ENCODE results near the gene PIH1D1.
"Not testable (repeated sequence)": the region's sequence is repeated elsewhere in the genome, so short reads cannot be mapped to it uniquely, and the experiment has no call there.

The PIH1D1 gene

DNA sequence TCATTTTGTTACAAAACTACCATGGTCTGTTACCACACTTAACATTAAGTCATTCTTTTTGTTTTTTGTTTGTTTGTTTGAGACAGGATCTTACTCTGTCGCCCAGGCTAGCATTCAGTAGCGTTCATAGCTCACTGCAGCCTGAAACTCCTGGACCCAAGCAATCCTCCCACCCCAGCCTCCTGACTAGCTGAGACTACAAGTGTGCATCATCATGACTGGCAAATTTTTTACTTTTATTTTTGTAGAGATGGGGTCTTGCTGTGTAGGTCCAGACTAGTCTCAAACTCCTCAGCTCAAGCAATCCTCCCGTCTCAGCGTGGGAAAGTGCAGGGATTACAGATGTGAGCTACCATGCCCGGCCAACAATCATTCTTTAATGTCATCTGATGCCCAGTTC lies 4.7 kb upstream of the PIH1D1 start:
- DNase-seq (ENCODE audit: low spot score) = no peak
- no peak for FAIRE-seq

GRCh38 chr19:49455773-49456172 lies 4.2 kb upstream of the PIH1D1 start:
- no peak for FAIRE-seq
- no peak for DNase-seq (ENCODE audit: low spot score)

- FAIRE-seq (no peak), DNase-seq (ENCODE audit: low spot score) (no peak)
Observed at GRCh38 chr19:49453757-49454240, 2.2 kb upstream of the PIH1D1 start.

DNA sequence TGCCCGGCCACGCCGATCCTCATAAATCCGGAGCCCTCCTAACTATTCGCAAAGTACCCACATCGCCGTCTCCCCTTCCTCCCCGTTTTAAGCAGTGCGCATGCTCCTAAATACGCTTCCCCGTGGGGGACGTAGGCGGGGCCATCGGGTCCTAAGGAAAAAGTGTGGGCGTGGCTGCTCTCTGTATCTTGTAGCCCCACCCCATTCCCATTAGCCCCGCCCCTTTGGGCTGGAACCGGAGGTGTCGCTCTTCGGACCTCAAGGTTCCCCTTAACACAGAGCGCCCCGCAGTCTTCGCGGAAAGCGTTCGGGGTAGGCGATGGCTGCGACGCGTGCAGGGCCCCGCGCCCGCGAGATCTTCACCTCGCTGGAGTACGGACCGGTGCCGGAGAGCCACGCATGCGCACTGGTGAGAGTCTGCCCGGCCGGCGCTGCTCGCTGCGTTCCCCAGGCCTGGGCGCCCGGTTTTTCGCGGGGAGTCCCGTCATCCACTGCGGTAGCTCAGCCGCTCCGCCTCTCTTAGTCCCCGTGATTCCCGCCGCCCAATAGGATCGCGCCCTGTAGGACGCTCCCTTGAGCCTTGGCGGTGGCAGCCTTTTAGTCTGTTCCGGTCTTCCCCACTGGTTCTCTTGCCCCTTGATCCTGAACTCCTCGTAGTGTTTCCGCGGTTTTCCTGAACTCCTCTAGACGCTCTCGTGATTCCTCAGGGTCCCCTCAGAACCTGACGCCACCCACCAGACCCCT lies 1.6 kb upstream of the PIH1D1 start, which contains the start of gene ALDH16A1:
Gene ALDH16A1 (plus strand): TSS at position 213 of the 744 bp plus-strand sequence. CDS start 107 bp downstream, at position 320.
- DNase-seq (ENCODE audit: low spot score) (peak; percentile 97), FAIRE-seq (no peak)

DNA sequence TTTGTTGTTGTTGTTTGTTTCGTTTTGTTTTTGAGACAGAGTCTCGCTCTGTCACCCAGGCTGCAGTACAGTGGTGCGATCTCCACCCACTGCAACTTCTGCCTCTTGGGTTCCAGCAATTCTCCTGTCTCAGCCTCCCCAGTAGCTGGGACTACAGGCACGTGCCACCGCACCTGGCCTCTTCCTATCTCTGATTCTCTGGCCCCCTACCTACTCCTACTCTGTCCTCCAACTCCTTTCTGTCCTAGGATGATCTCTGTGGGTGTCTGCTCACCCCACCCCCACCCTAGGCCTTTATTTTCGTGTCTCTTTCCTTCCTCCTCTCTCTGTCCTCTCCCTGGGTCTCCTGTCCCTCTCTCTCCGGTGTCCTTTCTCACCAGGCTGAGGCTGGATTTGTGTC lies 1.2 kb downstream of the PIH1D1 start:
- no peak for DNase-seq (ENCODE audit: low spot score)
- FAIRE-seq = no peak

DNA sequence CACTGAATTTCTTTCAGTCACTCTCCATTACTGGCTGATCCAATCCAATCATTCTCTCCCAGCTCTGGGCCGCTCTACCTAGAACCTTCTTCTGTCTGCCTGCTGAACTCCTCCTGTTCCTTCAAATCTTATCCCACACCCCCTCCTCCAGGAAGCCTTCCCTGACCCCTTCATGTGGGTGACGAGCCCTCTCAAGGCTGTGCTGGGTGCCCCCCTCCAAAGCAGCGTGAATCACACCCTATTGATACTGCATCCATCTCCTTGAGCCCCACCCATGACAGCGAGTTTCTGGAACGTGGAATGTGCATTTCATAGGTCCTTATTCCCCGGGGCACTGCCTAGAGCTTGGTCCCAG lies 3.2 kb downstream of the PIH1D1 start:
- FAIRE-seq (no peak), DNase-seq (ENCODE audit: low spot score) (no peak)

DNA sequence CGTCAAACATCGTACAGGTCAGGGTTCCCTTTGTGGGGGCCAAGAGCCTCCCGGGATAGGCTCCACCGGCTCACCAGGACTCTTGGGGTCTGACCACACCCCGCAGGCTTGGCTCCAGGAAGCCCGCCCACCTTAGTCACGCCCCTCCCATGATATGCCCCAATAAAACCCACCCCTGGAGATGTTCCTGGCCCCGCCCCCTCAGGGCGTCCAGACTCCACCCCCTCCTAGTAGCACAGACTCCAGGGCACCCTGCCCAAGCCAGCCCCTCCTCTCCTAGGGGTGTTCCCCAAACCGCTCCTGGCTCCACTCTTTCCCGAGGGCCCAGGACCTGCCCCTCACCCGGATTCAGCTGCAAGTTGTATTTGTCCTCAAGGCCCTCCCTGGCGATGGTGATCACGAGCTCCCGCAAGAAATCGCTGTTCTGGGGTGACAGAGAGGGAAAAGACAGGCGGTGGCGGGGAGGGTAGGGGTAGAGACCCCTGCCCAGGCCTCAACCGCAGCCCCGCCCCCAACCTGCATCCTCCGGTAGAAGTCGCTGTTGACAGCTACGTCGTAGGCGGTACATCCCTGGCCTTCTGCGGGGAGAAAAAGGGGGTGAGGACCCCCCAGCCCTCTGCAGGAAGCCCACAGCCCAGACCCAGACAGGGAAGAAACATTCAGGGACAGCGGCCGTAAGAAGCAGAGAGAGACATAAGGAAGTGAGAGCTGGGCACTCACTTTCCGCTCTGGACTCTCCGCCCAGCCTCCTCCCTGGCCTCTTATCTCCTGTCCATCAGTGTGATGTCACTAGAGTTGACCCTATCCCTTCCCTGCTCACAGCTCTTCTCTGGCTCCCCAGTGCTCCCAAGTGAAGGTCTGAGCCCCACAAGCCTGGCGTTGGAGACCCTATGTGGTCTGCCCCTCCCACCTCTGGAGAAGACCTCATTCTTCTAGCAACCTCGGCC lies 3.9 kb downstream of the PIH1D1 start:
- FAIRE-seq = no peak
- DNase-seq (ENCODE audit: low spot score) = no peak

- no peak for DNase-seq (ENCODE audit: low spot score)
- FAIRE-seq = no peak
Observed at GRCh38 chr19:49445997-49446396, 5.6 kb downstream of the PIH1D1 start.

GRCh38 chr19:49444100-49444700 lies 7.4 kb downstream of the PIH1D1 start:
- DNase-seq (ENCODE audit: low spot score); FAIRE-seq: not testable (repeated sequence)

GRCh38 chr19:49443366-49444099 lies 8.1 kb downstream of the PIH1D1 start:
- FAIRE-seq (peak; percentile 72), DNase-seq (ENCODE audit: low spot score) (peak; percentile 87)

- DNase-seq (ENCODE audit: low spot score) = peak; percentile 95
- FAIRE-seq = peak; percentile 92
Observed at GRCh38 chr19:49442771-49443365, 8.7 kb downstream of the PIH1D1 start.

DNA sequence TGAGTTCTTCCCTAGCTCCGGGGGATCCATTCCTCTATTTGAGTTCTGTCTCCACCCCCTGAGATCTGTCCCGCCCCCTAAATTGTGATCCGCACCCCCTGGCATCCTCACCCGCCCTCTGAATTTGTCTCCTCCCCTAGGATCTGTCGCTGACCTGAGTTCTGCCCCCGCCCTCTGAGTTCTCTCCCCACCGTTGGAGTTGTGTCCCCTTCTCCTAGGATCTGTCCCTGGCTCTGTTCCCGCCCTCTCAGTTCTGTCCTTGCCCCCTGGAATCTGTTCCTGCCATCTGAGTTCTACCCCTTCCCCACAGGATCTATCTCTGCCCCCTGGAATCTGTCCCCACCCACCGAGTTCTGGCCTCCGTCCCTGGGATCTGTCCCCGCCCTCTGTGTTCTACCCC lies 9.3 kb downstream of the PIH1D1 start:
- DNase-seq (ENCODE audit: low spot score) (peak; percentile 74), FAIRE-seq (no peak)

- DNase-seq (ENCODE audit: low spot score) (no peak), FAIRE-seq (no peak)
Observed at GRCh38 chr19:49441960-49442350, 9.7 kb downstream of the PIH1D1 start.

DNA sequence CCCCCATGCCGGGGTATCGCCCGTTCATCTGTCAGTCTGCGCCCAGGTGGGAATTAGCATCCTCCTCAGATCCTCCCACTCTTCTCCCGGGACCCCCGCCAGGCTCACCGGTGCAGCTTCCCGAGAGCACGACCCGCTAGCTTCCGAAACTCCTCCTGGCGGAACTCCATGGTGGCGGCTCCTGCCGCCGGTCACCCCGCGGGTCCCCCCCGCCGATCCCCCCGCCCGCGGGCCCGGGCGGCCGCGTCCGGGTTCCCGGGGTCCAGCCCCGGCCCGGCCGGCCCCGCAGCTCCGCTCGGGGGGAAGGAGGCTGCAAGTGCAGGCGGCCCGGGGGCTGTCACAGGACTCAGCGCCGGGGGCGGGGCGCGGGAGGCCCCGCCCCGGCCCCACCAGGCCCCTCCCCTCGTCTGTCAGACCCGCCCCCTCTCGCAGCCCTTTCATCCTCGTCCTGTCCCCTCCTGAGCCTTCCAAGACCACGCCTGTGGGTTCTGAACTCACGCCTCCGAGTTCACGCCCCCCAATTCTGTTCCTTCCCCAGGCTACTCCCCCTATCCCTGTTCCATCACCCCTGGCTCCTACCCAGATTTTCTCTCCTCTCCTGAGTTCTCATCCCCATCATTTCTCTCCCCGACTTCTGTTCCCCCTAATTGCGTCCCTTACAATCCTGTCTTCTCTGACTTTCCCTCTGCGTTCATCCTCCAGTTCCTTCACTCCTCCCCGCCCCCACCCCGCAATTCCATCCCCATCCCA lies 10.2 kb downstream of the PIH1D1 start, which contains the start of gene SLC17A7:
Gene SLC17A7 (minus strand): TSS at position 318 of the 750 bp plus-strand sequence. CDS start 148 bp downstream, at position 170.
- DNase-seq (ENCODE audit: low spot score) (peak; percentile 87), FAIRE-seq (no peak)

DNA sequence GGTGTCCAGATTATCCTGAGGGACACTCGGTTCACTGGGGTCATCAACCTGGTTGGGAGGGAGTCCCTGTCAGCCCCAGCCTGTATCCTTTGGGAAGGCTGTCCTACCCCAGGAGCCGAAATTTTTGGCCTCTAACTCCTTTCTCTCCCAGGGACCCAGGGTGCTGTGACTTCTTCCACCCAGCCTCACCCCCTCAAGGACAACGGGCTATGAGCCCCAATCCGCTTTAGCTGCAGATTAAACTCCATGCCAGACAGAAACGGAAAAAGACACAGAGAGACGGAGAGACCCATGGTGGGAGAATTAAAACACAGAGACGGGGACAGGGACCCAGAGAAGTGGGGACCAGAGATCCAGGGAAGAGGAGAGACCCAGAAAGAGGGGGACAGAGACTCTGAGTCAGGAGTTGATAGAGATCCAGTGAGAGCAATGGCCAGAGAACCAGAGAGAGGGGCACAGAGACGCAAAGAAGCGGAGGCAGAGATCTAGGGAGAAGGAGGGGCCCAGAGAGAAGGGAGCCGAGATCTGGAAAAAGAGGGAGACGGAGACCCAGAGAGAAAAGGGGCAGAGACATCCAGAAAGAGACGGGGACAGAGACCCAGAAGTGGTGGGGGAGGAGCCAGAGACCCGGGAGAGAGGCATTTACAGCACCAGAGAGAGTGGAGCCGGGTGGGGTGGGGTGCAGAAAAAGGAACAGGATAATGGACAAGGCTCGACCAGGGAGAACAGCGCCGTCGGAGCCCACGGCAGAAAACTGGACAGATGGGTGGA lies 11.0 kb downstream of the PIH1D1 start:
- FAIRE-seq (no peak), DNase-seq (ENCODE audit: low spot score) (no peak)

DNA sequence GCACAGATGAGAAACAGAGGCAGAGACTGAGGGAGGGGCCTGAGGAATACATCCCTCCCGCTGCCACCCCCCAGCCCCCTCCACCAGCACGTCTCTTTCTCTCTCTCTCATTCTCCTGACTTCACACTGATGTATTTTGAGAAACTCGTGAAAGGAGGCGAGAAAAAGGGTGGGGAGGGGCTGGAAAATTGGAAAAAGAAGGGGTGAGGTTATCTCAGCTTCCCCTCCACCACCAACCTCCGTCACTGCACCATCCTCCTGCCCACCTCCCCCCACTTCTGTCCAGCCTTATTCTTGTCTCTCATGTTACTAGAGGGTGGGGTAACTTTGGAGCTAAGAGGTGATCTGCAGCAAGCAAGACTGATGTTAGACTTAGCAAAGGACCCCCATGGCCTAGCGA lies 11.8 kb downstream of the PIH1D1 start:
- DNase-seq (ENCODE audit: low spot score) (no peak), FAIRE-seq (no peak)

DNA sequence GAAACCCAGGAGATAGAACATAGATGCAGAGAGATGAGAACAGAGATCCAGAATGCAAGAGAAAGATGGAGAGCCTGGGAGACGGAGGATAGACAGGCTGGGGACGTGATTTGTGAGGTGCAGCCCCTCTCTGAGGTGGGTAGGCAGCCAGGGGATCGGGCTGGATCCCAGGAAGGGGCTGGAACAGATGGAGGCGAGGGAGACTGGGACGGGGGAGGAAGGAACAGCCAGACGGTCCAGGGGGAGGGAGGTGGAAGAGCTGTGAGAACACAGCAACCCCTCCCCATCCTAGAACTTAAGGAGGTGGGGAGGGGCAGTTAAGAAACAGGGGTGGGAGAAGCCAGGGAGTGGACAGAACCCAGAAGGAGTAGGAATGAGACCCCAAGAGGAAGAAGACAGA lies 13.4 kb downstream of the PIH1D1 start:
- DNase-seq (ENCODE audit: low spot score) (no peak), FAIRE-seq (no peak)

GRCh38 chr19:49437231-49437630 lies 14.4 kb downstream of the PIH1D1 start:
- FAIRE-seq = no peak

DNA sequence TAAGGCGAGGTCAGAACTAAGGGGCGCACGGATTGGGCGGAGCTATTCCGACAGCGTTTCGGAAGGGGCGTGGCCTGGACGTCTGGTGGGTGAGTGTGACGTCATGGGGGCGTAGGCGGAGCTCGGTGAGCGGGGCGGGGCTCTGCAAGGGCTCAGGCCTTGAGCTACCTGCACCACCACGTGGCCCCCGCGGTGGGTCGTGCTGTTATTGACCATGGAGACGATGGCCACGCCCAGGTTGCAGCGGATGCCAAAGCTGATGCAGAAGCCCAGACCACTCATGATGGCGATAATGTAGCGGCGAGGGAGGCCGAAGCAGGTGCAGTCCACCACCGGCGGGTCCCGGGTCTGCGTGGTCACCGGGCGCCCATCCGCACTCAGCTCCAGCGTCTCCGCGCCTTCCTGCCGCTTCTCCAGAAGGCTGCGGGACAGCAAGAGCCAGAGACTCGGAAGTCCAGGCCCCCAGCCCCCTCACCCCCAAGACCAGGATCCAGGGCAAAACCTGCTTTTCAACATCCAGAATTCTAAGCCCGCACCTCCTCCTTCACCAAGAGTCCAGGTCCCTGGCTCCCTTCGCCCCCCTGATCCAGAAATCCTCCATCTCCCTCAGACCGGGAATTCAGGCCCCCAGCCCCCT lies 15.1 kb downstream of the PIH1D1 start:
- no peak for DNase-seq (ENCODE audit: low spot score)
- FAIRE-seq = no peak

More at GRCh38 chr19:49437231-49437630, 14.4 kb downstream of the PIH1D1 start:
- DNase-seq (ENCODE audit: low spot score) = no peak
